HEK293T (cell line): ENCODE results near the gene FUT2.

Source experiments
- SP1 ChIP-seq: fragments of 450-650 bp; IDR thresholded peaks from 2 replicates; pipeline ENCODE4 v1.6.1; 2017
- SUZ12 ChIP-seq: fragments of 450-650 bp; IDR thresholded peaks from 2 replicates; pipeline ENCODE4 v1.6.1; 2016; ENCODE audit warnings: mild to moderate bottlenecking

GRCh38 chr19:48656840-48657474 lies 38.8 kb upstream of the FUT2 start:
- no peak for TF ChIP-seq SUZ12
- no peak for TF ChIP-seq SP1
